Measurements from ENCODE around the gene ATP8B4.
A peak's percentile ranks its signal among the peaks of the same experiment; 100 is the strongest.
"Not testable (repeated sequence)": the region's sequence is repeated elsewhere in the genome, so short reads cannot be mapped to it uniquely, and the experiment has no call there.

Gene ATP8B4

GRCh38 chr15:50107591-50108408, 11.2 kb downstream of the ATP8B4 start:
- no peak for DNase-seq (ENCODE audit: low read depth)

GRCh38 chr15:50107157-50107556, 11.9 kb downstream of the ATP8B4 start:
- no peak for DNase-seq (ENCODE audit: low read depth)

- no peak for DNase-seq (ENCODE audit: low read depth)
Observed at GRCh38 chr15:50106457-50106856, 12.6 kb downstream of the ATP8B4 start.

GRCh38 chr15:50100486-50100885, 18.5 kb downstream of the ATP8B4 start:
- DNase-seq (ENCODE audit: low read depth): no peak

- DNase-seq (ENCODE audit: low read depth): peak; percentile 19
Observed at GRCh38 chr15:50098545-50098944, 20.5 kb downstream of the ATP8B4 start.

- DNase-seq (ENCODE audit: low read depth): no peak
Observed at GRCh38 chr15:50095938-50096821, 22.9 kb downstream of the ATP8B4 start.

GRCh38 chr15:50089386-50089785, 29.6 kb downstream of the ATP8B4 start:
- DNase-seq (ENCODE audit: low read depth): not testable (repeated sequence)

- DNase-seq (ENCODE audit: low read depth): no peak
Observed at GRCh38 chr15:50084932-50085331, 34.1 kb downstream of the ATP8B4 start.

GRCh38 chr15:50083424-50084025, 35.5 kb downstream of the ATP8B4 start:
- DNase-seq (ENCODE audit: low read depth): no peak

GRCh38 chr15:50082066-50082465, 37.0 kb downstream of the ATP8B4 start:
- no peak for DNase-seq (ENCODE audit: low read depth)

GRCh38 chr15:50077651-50078050, 41.4 kb downstream of the ATP8B4 start:
- DNase-seq (ENCODE audit: low read depth): no peak

GRCh38 chr15:50077176-50077575, 41.9 kb downstream of the ATP8B4 start:
- DNase-seq (ENCODE audit: low read depth): no peak

- DNase-seq (ENCODE audit: low read depth): no peak
Observed at GRCh38 chr15:50075319-50075718, 43.7 kb downstream of the ATP8B4 start.

GRCh38 chr15:50071551-50072258, 47.3 kb downstream of the ATP8B4 start:
- no peak for DNase-seq (ENCODE audit: low read depth)

GRCh38 chr15:50068016-50068415, 51.0 kb downstream of the ATP8B4 start:
- DNase-seq (ENCODE audit: low read depth): no peak

GRCh38 chr15:50067254-50067653, 51.8 kb downstream of the ATP8B4 start:
- no peak for DNase-seq (ENCODE audit: low read depth)

- DNase-seq (ENCODE audit: low read depth): no peak
Observed at GRCh38 chr15:50066666-50067065, 52.4 kb downstream of the ATP8B4 start.

- DNase-seq (ENCODE audit: low read depth): peak; percentile 59
Observed at GRCh38 chr15:50066202-50066601, 52.8 kb downstream of the ATP8B4 start.

GRCh38 chr15:50065279-50065678, 53.8 kb downstream of the ATP8B4 start:
- peak; percentile 40 for DNase-seq (ENCODE audit: low read depth)

- no peak for DNase-seq (ENCODE audit: low read depth)
Observed at GRCh38 chr15:50064673-50065072, 54.4 kb downstream of the ATP8B4 start.

GRCh38 chr15:50063226-50063625, 55.8 kb downstream of the ATP8B4 start:
- no peak for DNase-seq (ENCODE audit: low read depth)

GRCh38 chr15:50061503-50061902, 57.5 kb downstream of the ATP8B4 start:
- no peak for DNase-seq (ENCODE audit: low read depth)

Data from stromal cell of bone marrow (primary cell).